Cardiac fibroblast (primary cell): ENCODE measurements around the gene CD7.

ENCODE experiments used
- DNase-seq, 2 donors: peaks; one replicate each; pipeline versions ENCODE4 v3.0.0 to v3.0.0-alpha.2; 2010; ENCODE audit warnings: low read depth in 2 of 2
- H3K4me3 ChIP-seq, 2 donors: replicated peaks in 1 of 2; 1 replicate in 1 of 2; 2 replicates in 1 of 2; pipeline ENCODE4 v1.5.1; 2011; ENCODE audit warnings: low read depth in 2 of 2, low read length in 2 of 2, mild to moderate bottlenecking in 2 of 2, moderate library complexity in 1 of 2
- TF ChIP-seq, protein P1 (sequence below): IDR thresholded peaks from one replicate; pipeline ENCODE4 v1.5.1; 2011; ENCODE audit warnings: low read depth, mild to moderate bottlenecking, low read length, inconsistent platforms

The CD7 gene

DNA sequence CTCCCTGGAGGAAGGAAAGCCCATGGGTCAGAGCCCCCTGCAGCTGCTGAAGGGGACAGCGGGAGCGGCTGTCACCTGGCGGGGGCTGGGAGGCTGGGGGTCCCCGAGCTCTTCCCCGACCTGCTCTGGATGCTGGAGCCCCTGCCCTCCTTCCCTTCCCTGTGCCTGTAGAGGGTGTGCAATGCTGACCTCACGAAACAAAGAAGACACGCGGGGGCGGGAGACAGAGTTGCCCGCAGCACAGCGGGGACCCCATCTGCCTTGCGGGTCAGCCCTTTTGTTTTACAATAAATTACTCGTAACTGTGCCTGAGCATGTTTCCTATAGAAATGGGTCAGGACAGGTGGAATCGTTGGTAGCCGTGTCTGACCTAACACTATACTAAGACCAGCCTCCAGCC, 9.9 kb upstream of the CD7 start:
- DNase-seq: no peak
- TF ChIP-seq, protein P1, sequence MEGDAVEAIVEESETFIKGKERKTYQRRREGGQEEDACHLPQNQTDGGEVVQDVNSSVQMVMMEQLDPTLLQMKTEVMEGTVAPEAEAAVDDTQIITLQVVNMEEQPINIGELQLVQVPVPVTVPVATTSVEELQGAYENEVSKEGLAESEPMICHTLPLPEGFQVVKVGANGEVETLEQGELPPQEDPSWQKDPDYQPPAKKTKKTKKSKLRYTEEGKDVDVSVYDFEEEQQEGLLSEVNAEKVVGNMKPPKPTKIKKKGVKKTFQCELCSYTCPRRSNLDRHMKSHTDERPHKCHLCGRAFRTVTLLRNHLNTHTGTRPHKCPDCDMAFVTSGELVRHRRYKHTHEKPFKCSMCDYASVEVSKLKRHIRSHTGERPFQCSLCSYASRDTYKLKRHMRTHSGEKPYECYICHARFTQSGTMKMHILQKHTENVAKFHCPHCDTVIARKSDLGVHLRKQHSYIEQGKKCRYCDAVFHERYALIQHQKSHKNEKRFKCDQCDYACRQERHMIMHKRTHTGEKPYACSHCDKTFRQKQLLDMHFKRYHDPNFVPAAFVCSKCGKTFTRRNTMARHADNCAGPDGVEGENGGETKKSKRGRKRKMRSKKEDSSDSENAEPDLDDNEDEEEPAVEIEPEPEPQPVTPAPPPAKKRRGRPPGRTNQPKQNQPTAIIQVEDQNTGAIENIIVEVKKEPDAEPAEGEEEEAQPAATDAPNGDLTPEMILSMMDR: no peak
- H3K4me3 ChIP-seq: no peak overlapping the region

DNA sequence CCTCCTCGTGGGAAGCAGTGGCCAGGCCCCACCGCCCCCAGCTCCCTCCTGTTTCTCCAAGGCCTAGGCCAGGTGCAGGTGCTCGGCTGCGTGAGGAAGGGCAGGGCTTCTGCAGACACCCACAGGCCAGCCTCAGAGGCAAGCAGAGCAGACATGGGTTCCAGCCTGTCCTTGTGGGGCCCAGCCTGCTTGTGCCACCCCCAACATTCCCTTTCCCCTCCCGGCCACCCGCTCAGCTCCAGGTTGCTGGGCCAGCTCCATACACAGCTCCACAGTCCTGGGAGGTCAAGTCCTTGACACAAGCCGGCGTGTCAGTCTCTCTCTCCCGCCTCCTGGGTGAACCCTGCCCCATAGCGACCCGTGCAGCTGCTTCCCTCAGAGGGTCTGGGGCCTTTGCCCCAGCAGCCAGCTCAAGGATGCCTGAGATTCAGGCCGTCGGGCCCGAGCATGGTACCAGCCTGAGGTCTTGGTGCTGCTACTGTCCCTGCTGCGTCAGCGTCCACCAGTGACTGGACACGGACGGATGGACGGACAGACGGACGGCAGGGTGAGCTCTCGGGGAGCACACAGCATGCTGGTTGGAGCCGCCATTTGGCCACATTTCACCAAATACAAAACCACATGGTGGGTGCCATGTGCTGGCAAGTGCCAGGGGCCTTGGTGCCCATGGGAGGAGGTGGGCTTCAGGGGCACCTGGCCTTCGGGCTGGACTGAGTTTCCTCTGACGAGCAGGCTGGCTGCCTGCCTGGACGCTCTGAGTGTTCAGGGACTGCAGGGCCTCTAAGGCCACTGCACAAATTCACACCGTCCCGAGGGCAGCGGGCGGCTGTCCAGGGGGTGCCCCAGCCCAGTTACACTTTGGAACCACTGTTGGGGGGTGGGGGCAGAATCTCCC, 8.1 kb upstream of the CD7 start:
- H3K4me3 ChIP-seq: no peak overlapping the region
- TF ChIP-seq, protein P1: no peak
- DNase-seq: no peak

DNA sequence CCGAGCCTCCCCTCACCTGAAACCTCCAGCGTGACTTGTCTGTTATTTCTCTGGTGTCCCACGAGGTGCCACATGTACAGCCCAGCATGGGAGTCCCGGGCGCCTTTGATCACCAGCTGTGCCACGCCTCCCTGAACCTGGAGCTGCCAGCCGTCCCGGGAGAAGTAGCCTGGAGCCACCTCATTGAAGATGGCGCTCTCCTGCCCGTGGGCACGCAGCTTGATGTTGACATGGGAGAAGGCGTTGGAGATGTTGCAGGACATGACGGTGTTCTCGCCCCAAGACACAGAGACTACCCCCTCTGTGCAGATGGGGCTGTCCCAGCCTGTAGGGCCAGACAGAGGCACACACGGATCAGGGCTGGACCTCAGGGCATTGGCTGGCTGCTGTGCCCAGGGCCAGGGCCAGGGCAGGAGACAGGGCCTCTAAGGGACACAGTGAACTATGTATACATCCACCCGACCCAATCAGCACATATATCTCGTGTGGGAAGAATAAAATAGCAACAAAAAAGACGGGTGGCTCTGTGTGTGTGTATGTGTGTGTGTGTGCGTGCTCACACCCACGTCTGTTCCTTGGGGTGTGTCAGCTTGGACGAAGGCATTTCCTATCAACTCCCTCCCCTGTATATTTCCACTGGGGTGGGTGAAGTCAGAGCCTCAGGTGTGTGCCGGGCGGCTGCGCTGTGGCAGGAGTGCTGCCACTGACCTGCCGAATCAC, 7.3 kb upstream of the CD7 start:
- DNase-seq: no peak
- TF ChIP-seq, protein P1: no peak

DNA sequence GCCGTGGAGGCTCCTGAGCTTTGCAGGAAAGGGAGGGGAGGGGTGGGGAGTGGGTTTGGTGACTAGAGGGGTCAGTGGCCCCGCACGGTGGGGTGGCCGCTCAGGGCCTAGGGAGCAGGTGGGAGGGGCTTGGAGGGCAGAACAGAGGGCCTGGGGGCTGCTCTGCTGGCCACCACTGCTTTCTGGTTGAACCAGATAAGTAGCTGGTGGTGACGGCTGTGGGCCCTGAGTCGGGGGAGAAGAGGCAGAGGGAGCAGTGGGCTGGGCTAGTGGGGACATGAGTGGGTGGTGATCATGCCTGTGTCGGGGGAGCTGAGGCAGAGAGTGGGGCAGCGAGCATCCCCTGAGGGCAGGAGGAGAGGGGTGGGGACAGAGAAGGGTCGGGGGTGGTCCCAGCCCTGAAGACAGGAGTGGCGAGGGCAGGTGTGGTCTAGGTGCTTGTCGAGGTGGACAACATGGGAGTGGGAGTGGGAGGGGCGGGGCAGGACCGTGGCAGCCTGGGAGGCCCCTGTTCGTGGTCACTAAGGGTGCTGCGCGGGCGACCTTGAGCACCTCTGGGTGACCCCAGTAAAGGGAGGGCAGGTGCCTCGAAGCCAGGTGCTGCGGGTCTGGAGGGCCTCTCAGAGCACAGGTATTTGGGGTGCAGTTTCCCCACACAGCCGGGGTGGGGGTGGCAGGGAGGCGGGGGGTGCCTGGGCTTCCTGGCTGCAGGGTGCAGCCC, 6.3 kb upstream of the CD7 start:
- no peak overlapping the region for H3K4me3 ChIP-seq
- TF ChIP-seq, protein P1: no peak
- no peak for DNase-seq

More for the DNA sequence above, 7.3 kb upstream of the CD7 start:
- H3K4me3 ChIP-seq: no peak overlapping the region

DNA sequence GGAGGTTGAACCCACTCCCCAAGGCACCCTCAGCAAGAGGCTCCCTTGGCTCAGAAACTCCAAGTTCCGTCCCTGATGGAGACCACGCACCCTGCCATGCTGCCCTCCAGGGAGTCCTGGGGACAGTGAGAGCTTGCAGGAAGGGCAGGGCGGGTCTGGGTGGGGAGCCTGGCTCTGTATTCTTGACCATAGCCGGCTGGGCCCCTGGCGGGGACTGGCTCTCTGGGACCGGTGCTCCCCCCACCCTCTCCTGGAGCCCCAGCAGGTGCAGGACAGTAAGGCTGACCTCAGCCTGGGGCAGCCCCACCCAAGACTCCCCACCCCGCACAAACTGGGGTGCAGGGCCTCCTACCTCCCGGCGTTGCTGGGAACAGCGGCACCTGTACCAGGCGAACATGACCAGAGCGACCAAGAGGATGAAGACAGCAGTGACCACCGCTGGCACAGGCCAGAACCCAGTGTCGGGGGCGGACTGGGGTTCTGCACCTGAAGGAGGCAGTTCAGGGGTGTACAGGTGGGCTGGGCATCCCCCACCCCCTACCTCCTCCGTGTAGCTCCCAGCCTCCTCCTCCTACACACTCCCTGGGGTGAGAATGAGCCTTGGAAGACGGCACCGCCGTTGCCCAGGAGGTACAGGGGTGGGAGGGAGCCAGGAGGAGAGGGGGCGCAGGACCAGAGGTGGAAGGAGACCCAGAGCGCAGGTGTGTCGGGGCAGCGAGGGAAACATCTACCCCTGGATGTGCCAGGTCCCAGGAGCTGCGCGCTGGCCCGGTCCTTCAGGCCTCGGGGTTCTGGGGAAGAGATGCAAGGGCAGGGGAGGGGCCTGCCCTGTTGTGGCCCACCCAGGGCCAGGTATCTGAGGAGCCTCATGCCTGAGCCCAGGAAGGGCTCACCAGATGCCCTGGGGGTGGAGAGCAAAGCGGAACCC, 5.4 kb upstream of the CD7 start:
- no peak for DNase-seq
- TF ChIP-seq, protein P1: no peak
- H3K4me3 ChIP-seq: no peak overlapping the region
